NCI-H1048 (cell line): ENCODE measurements around the gene CPLX1.
"Not testable (repeated sequence)": the region's sequence is repeated elsewhere in the genome, so short reads cannot be mapped to it uniquely, and the experiment has no call there.

ENCODE experiments used
- DNase-seq: peaks from one replicate; lab custom pipeline; 2025; lab: John Stamatoyannopoulos, UW

Gene CPLX1

DNA sequence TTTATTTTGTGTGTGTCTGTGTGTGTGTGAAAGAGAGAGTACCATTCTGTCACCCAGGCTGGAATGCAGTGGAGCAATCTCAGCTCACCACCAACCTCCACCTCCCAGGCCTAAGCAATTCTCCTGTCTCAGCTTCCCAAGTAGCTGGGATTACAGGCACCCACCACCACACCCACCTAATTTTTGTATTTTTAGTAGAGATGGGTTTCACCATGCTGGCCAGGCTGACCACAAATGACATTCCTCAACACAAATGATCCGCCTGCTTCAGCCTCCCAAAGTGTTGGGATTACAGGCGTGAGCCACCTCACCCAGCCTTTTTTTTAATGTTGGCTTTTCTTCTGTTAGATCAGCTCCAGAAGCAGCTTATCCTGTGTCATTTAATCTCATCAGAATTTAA, 50.4 kb downstream of the CPLX1 start:
- not testable (repeated sequence) for DNase-seq

DNA sequence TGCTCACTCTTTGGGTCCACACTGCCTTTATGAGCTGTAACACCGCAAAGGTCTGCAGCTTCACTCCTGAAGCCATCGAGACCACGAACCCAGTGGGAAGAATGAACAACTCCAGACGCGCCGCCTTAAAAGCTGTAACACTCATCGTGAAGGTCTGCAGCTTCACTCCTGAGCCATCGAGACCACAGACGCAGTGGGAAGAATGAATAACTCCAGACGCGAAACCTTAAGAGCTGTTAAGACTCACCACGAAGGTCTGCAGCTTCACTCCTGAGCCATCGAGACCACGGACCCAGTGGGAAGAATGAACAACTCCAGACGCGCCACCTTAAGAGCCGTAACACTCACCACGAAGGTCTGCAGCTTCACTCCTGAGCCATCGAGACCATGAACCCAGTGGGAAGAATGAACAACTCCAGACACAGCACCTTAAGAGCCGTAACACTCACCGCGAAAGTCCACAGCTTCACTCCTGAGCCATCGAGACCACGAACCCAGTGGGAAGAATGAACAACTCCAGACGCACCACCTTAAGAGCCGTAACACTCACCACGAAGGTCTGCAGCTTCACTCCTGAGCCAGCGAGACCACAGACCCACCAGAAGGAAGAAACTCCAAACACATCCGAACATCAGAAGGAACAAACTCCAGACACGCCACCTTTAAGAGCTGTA, 51.4 kb downstream of the CPLX1 start:
- not testable (repeated sequence) for DNase-seq

DNA sequence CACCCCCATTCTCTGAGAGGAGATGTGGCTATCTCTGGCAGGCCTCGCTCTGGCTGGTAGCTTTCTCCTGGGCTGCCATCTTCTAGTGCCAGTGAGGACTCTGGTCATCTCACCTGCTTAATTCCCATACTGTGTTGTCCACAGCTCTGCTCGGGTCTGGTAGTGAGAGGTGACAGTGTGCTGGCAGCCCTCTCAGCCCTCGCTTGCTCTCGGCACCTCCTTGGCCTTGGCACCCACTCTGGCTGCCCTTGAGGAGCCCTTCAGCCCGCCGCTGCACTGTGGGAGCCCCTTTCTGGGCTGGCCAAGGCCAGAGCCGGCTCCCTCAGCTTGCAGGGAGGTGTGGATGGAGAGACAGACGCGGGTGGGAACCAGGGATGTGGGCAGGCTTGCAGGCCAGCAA, 52.7 kb downstream of the CPLX1 start:
- DNase-seq: no peak

DNA sequence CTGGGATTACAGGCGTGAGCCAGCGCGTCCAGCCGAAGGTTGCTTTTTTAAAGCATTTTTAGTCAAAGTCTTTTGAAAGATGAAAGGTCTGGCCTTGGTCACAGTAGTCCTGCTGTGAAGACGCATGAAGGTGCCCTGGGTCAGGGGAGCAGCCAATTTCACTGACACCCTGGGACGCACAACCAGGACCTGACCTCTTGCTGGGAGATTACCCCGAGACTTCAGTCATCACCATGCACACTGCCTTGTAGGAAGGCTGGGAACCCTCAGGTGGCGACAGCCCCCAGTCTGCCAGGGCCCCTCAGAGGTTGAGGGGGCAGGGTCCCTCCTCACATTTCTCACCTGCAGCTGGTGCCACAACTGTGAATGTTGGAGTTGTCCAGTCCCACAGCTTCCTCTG, 53.2 kb downstream of the CPLX1 start:
- no peak for DNase-seq

DNA sequence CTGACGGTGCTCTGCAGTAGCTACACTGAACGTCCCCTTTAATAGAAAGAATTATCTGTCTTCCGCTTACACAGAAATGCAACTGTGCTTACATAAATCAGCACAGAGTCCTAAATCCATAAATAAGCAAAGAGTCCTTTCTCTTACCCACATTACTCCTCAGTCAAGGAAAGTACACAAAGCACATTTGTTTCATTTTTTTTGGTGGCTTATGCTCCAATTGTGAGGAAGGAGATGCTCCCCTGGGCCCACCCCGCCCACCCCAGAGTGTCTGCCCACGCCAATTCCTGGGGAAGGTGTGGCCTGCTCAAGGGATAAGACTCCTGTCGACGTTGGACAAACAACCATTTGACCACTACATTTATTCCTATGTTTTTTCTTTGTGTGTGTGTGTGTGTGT, 53.8 kb downstream of the CPLX1 start:
- DNase-seq: no peak

DNA sequence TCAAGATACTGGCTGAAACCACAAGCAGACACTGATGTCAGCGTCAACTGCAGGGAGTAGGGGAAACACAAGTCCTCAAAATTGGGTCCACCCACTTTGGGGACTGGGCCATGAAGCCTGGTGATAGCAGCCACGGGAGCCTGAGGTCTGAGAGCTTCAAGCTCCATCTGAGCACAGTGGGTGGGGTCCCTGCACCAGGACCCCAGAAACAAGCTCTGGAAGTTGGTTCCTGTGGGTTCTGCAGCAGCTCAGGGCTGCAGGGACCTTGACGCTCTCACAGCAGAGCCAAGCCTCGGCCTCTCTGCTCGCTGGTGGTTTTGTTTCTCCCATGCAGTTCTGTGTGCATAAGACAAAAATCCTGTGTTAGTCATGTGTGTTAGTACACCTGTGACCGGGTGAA, 54.5 kb downstream of the CPLX1 start:
- no peak for DNase-seq

DNA sequence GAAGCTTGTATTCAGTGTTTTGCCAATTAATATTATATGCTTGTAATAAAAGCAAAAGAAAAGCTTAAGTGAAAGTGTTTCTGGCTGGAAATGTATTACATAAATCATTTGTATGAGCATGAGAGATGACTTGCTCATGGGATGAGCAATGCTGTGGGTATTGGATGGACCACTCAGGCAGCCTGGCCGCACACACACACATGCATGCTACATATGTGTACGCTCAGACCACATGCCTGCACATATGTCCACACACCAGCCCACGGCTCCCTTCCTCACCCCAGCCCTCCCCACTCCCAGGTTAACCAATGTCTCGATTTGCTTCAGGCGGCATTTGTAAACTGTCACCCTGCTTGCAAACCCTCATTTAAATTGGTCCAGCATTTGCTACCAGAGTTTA, 55.9 kb downstream of the CPLX1 start:
- DNase-seq: no peak

DNA sequence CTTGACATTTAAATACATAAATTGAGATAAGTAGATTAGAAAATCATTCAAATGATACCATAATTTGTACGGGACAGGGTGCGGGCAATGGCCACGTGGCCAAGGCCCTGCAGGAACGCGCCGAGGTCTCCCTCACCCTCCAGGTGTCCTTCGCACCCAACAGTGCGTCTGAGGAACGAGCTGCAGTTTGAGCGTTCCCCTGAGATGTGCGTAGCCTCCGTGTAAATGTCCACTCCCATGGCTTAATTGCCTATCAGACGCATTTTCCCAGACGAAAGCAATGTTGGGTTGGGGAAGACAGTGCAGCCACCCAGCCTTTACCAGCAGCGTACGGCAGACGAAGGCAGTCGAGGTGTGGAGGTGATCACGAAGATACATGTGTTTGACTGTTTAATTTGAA, 56.4 kb downstream of the CPLX1 start:
- no peak for DNase-seq

DNA sequence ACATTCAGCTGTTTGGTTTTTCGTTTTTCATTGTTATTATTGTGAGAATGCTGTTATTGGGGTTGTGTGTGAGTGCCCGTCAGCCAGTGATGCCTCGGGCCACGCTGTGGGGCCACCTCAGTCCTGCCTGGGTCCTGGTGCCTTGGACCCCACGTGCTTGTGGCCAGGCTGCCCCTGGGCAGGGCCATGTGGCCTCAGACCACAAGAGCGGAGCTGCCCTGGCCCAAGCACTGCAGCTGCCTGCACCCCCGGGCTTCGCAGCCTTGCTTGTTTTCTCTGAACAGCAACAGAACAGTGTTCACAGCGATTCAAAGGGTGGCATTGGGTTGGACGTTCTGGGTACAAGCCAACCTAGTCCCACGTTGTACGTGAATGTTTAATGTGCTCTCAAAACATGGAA, 56.9 kb downstream of the CPLX1 start:
- DNase-seq: no peak

DNA sequence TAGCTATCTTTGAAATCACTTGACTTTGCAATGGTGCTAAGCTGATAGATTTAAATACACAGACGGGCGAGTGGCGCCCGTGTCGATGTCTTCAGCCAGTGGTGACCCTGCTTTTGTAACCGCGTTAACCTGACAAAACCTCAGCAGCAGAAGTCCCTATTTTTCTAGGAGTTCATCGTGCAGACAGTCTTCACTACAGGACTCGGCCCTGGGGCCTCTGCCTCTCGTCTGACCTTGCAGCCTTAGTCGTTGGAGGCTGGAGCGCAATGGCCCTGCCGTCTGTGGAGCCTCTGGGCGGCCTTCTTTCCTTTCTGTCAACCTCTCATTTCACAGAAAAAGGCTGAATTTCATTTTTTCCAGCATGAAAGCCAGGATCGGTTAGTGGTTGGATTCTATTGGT, 57.9 kb downstream of the CPLX1 start:
- no peak for DNase-seq

DNA sequence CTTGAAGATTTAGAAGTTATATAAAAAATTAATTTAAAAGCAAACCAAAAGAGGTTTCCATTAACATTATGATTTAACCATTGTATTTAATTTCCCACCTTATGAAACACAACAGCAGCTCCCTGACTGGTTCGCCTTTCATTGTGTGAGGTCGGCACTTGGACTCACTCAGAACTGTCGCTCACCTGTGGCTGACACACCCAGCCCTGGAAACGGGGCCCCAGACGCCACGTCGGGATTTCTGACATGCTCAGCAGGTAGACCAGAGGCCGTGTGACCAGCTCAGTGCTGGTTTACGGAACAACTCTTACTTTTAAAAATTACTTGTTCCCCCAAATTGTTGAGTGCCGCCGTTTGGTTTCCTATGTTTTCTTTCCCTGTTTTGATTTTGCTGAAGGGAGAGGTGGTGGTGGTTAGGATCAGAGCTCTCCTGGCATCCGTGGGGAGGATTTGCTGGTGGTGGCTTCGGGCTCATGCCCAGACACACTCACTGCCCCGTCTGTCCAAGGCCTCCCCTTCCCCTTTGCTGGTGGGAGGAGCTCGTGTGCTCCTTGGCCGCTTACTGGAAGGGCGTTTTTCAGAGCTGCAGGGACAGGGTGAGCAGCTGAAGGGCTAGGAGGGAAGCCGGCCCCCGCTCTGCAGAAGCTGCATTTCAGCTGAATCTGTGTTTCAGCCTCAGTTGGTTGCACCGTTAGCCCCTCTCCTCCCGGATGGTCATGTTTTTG, 59.2 kb downstream of the CPLX1 start:
- no peak for DNase-seq

DNA sequence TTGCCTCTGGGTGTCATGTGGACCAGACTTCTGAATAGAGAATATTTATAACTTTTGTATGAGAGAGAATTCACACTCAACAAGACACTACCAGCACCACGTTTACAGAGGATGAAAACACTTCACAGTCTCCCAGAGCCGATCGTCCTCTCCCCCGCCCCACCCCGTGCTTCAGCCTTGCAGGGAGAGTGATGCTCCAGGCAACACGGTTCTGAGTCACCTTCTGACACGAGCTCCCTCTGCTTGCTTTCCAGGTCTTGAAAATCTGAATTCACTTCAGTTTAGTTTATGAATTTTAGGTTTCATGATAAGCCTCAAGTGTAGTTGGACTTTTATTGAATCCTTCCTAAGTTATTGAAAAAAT, 59.8 kb downstream of the CPLX1 start:
- DNase-seq: no peak

DNA sequence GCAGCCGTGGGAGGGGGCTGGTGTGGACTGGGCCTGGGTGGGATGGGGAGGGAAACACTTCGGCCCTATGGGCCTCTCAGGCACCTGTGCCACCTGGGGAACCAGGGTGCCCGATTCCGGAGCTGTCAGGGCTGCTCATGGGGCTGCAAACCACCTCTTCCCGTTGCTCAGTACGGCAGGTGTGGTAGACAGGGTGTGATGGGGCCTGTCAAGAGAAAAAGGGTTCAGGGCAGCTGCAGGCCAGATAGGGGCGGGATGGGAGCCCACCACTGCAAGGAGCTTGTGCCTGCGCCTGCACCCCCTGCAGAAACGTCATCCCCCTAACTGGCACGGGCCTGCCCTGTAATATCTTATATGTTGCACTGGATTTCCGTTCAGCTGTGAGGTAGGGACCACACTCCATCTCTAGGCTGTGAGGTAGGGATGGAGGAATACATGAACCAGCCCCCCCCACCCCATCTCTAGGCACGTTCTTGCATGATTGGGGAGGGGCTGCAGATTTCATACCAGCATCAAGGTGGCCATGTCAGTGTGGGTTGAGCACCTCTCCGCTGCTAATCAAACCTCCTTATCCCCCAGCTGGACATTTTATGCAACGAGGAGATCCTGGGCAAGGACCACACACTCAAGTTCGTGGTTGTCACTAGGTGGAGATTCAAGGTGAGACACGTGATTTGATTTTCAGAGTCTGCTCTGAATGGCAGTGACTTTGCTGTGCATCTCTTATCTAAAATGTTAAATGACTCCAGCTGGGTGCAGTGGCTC, 61.3 kb downstream of the CPLX1 start:
- DNase-seq: no peak

DNA sequence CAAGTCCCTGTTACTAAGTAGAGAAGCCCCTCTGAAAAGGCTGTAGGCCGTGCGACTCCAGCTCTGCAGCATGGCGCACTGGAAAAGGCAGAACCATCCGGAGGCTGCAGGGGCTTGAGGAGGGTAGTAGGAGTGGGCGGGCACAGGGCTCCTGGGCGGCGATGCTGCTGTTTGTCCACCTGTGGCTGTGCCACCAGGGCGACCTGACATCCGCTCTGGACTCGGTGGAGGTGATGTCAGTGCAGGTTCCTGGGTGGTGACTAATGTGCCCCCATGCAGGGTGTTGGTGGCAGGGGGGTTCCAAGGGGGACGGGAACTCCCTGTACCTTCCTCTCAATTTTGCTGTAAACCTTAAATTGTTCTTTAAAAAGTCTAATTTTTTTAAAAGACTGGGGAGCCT, 62.0 kb downstream of the CPLX1 start:
- DNase-seq: no peak

DNA sequence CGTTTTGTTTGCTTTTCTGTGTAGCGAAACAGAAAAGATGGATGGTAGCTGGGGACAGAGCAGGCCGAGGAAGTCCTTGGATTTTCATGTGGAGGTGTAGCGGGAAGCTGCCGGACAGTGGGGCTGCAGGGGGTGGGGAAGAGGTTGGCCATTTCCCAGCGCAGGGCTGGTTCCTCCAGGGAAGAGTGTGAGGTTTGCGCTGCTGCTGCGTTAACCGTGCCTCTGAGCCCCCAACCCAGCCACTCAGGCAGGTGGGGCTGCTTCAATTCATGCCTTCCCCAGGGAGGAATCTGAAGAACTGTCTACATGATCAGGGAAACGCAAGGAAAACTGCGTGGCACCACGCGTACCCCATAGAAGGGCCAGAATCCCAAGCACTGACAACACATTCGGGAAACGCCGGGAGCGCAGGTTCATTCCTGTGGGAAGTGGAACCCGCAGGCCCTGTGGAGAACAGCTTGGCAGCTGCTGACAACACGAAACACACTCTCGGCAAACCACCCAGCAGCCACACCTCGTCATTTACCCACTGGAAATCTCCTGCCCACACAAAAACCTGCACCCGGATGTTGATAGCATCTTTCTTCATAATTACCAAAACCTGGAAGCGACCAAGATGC, 62.6 kb downstream of the CPLX1 start:
- DNase-seq: no peak

DNA sequence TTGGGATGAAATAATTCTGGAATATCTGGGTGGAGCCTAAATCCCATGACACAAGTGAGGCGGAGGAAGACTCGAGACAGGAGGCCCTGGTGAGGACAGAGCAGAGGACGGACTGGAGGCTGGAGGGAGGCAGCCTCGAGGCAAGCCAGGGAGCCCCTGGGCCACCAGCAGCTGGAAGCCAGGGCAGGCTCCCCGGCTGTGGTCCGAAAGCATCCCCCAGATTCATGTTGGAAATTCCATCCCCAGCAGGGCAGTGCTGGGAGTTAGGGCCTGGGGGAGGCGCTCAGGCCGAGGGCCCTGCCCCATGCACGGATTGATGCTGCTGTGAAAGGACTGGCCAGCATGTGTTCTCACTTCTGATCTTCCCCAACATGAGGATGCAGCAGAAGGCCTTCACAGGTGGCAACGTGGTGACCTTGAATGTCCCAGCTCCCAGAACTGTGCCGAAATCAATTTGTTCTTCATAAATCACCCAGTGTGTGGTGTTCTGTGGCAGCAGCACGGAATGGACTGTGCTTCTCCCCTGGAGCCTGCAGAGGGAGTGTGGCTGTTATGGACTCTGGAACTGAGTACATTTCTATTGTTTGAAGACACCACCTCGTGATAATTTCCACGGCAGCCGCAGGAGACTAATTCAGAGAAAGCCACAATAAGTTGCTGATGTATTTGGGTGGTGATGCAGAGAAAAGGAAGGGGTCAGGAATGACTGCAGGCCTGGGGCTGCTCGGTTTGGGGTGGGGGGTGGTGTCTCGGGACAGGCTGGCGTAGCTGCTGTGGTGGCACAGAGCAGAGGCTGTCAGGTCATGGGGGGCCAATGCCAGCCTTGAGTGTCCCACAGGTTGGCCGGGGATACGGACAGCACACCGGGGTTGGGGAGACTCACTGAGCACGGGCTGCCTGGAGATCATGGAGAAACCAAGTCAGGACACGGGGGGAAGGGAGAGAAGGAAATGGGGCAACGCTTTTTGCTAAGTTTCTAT, 63.4 kb downstream of the CPLX1 start:
- DNase-seq: no peak

DNA sequence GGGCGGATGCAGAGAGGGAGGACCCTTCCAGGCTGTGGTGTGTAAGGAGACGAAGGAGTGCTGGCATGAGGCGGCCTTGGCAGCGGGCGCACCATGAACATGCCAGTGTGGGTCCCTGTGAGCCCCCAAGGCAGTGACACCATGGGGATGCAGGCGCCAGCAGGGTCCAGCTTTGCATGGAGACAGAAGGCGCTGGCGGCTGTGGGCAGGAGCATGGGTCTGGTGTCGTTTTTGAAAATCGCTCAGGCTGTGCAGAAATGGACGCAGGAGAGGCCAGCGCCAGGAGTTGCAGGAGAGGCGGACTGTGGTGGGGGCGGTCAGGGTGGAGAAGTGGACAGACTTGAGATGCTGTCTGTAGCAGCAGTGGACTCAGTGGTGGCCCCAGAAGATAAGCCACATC, 64.2 kb downstream of the CPLX1 start:
- no peak for DNase-seq

DNA sequence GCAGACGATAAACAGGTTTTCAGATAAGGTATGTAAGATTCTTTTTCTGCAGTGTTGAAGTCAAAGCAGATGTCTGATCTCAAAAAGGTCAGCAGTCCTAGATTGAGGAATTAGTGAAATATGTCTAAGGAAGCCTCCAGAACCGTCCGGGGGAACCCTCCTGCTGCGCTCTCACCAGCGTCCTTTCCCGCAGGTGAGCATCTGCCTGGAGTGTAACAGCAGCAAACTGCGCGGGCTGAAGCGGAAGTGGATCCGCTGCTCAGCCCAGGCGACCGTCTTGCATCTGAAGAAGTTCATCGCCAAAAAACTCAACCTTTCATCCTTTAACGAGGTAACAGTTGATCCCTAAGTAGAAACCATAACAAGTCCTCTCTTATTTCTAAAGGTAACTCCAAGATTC, 64.8 kb downstream of the CPLX1 start:
- DNase-seq: no peak

DNA sequence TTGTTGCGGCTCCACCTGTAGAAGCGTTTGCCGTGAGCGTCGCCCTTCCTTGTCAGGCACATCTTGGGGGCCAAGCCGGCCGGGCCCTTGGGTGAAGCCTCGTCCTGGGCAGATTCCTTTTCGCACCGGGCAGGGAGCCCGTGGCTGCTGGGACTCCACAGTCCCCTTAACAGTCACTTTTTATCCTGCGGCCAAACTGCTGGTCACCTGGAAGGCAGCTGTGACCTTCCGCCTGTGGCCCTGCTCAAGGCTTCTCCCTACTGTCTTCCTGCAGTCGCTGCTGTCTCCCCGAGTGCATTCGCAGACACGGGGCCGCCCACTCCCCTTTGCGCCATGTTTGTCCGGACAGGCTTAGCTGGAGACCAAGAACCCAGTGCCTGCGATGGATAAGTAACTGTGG, 65.3 kb downstream of the CPLX1 start:
- DNase-seq: no peak

DNA sequence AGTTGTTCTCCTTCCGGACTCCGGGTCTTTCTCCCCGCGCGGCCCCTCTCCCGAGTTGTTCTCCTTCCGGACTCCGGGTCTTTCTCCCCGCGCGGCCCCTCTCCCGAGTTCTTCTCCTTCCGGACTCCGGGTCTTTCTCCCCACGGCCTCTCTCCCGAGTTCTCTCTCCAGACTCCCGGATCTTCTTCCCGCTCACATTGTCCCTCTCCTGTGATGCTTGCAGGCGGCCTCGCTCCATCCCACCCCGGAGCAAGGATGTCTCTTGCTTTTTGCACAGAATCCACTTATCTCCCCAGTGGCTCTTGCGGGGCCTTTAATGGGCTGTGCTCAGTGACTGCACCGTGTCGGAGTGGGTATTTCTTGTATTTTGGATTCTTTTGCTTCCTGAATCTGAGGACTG, 66.1 kb downstream of the CPLX1 start:
- DNase-seq: not testable (repeated sequence)

DNA sequence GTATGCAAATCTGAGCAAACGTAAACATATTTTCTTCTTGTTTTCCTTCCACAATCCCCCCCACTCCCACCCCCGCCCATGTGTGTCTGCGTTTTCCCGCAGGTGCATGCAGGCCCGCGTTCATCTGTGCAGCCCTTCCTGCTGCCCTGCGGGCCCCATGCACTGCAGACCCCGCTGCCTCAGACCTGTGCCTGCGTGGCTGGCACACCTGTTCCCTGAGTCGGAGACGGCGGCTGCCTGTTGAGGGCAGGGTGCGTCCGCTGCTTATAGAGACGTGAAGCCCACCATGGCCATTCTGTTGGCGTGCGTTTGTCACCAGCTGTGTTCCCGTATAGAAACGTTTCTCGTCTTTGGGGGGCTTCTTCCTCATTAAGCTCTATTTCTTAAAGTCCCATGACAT, 68.8 kb downstream of the CPLX1 start:
- DNase-seq: no peak
